Measurements from ENCODE around the gene MATK. TPM values are rescaled to one million over a fixed set of nuclear protein-coding genes. Genes with fewer than 3 reads are reported as not detected.
A peak's percentile ranks its signal among the peaks of the same experiment; 100 is the strongest.

The MATK gene
- total RNA-seq, 1 donor from 2014 or later, result not detected

- FAIRE-seq (no peak), DNase-seq (ENCODE audit: low read depth) (no peak)
- H3K27me3 ChIP-seq (ENCODE audit: insufficient read depth, low read length), result peaks cover 10% of the 10 kb centered on the region
- H4K20me1 ChIP-seq (ENCODE audit: insufficient read depth, low read length), result no peaks in the 10 kb centered on the region
- Mint-ChIP-seq H3K4me3 (ENCODE audit: unreplicated experiment) (no peak overlapping the region), H3K4me1 (ENCODE audit: low read depth, unreplicated experiment) (no peaks in the 10 kb centered on the region), H3K36me3 (ENCODE audit: low read depth, unreplicated experiment) (peaks cover 9% of the 10 kb centered on the region), H3K9me3 (ENCODE audit: unreplicated experiment) (peaks cover 28% of the 10 kb centered on the region), H3K27ac (ENCODE audit: unreplicated experiment) (no peak overlapping the region), H3K27me3 (ENCODE audit: low read depth, unreplicated experiment) (peaks cover 26% of the 10 kb centered on the region)
- H3K9ac ChIP-seq (ENCODE audit: low read length), result no peak overlapping the region
- no peaks in the 10 kb centered on the region for H3K4me1 ChIP-seq (ENCODE audit: insufficient read depth, low read length)
- no peaks in the 10 kb centered on the region for H3K79me2 ChIP-seq (ENCODE audit: insufficient read depth, low read length)
- no peak for TF ChIP-seq CTCF (IDR thresholded peaks at IDR 0.05; ENCODE audit: insufficient read depth, low read depth, low read length)
- TF ChIP-seq EZH2 (IDR thresholded peaks at IDR 0.05; ENCODE audit: insufficient read depth, low read length), result no peak
- H3K36me3 ChIP-seq (ENCODE audit: insufficient read depth, low read length), result no peaks in the 10 kb centered on the region
- no peak overlapping the region for H3K4me3 ChIP-seq (ENCODE audit: insufficient read depth, low read depth, low read length)
- H3K27ac ChIP-seq (ENCODE audit: low read depth, low read length), result no peak overlapping the region
- H2AFZ ChIP-seq (ENCODE audit: low read depth, low read length), result no peak overlapping the region
- peak overlapping the region; percentile 11 for H3K4me2 ChIP-seq (ENCODE audit: low read length)
- peaks cover 25% of the 10 kb centered on the region for H3K9me3 ChIP-seq (ENCODE audit: insufficient read depth, low read depth, low read length)
These were observed 687 bp downstream of the MATK start for GRCh38 chr19:3785451-3785937.

- Histone ChIP-seq H4K20me1 (ENCODE audit: insufficient read depth, low read length) (no peaks in the 10 kb centered on the region), H3K9me3 (ENCODE audit: insufficient read depth, low read depth, low read length) (peaks cover 22% of the 10 kb centered on the region), H3K36me3 (ENCODE audit: insufficient read depth, low read length) (no peaks in the 10 kb centered on the region), H3K4me3 (ENCODE audit: insufficient read depth, low read depth, low read length) (no peak overlapping the region), H3K4me1 (ENCODE audit: insufficient read depth, low read length) (no peaks in the 10 kb centered on the region), H3K4me2 (ENCODE audit: low read length) (no peak overlapping the region), H3K9ac (ENCODE audit: low read length) (no peak overlapping the region), H2AFZ (ENCODE audit: low read depth, low read length) (no peak overlapping the region), H3K79me2 (ENCODE audit: insufficient read depth, low read length) (no peaks in the 10 kb centered on the region), H3K27ac (ENCODE audit: low read depth, low read length) (no peak overlapping the region), H3K27me3 (ENCODE audit: insufficient read depth, low read length) (peaks cover 7% of the 10 kb centered on the region)
- DNase-seq (ENCODE audit: low read depth) (no peak), FAIRE-seq (no peak)
- TF ChIP-seq CTCF (IDR thresholded peaks at IDR 0.05; ENCODE audit: insufficient read depth, low read depth, low read length) (no peak), EZH2 (IDR thresholded peaks at IDR 0.05; ENCODE audit: insufficient read depth, low read length) (no peak)
- peaks cover 22% of the 10 kb centered on the region for H3K9me3 Mint-ChIP-seq (ENCODE audit: unreplicated experiment)
- H3K27ac Mint-ChIP-seq (ENCODE audit: unreplicated experiment), result no peak overlapping the region
- H3K27me3 Mint-ChIP-seq (ENCODE audit: low read depth, unreplicated experiment), result peaks cover 20% of the 10 kb centered on the region
- H3K4me1 Mint-ChIP-seq (ENCODE audit: low read depth, unreplicated experiment), result no peaks in the 10 kb centered on the region
- H3K4me3 Mint-ChIP-seq (ENCODE audit: unreplicated experiment), result peak overlapping the region; percentile 47
- peaks cover 9% of the 10 kb centered on the region for H3K36me3 Mint-ChIP-seq (ENCODE audit: low read depth, unreplicated experiment)
These were observed 1.4 kb downstream of the MATK start for GRCh38 chr19:3784607-3785450.
